HG02588 (cell line): ENCODE data around the gene XPC.

ENCODE experiments used
- ATAC-seq: cut with Tn5 transposase; IDR thresholded peaks from one replicate; pipeline ENCODE4 v1.9.1; 2021; ENCODE audit warnings: mild to moderate bottlenecking, moderate library complexity; ENCODE audit not compliant: unreplicated experiment

XPC gene

DNA sequence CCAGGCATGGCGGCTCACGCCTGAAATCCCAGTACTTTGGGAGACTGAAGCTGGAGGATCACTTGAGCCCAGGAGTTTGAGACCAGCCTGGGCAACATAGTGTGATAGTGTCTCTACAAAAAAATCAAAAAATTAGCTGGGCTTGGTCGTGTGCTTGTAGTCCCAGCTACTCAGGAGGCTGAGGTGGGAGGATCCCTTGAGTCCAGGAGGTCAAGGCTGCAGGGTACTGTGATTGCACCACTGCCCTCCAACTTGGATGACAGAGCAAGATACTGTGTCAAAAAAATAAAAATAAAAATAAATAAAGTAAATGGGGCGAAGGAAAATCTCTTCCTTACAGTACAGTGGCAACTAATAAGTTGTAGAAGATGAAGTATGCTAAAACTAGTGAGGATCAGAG lies 29.8 kb upstream of the XPC start:
- no peak for ATAC-seq

DNA sequence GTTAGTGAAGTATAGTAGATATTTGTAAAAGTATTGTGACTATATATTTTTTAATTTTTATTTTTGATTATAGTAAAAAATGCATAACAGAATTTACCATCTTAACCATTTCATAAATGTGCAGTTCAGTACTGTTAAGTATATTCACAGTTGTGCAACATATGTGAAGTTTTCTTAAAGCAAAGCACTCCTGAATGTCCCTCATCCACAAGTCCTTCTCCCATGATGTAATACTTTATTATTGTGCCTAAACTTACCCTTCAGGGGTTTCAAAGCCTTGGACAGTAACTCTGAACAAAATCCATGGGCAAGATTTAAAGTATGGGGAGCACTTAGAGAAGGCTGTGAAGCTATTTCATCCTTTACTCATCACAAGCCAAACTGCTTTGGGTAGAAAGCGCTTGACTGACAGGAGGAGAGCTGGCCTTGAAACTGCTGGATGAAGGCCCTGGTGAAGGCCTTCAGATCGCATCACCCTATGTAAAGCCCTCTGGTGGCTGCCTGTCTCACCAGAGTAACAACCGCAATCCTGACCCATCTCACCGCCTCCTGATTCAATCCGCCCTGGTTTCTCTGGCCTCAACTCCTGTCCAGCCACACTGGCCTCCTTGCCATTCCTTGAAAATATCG lies 28.3 kb upstream of the XPC start:
- no peak for ATAC-seq

DNA sequence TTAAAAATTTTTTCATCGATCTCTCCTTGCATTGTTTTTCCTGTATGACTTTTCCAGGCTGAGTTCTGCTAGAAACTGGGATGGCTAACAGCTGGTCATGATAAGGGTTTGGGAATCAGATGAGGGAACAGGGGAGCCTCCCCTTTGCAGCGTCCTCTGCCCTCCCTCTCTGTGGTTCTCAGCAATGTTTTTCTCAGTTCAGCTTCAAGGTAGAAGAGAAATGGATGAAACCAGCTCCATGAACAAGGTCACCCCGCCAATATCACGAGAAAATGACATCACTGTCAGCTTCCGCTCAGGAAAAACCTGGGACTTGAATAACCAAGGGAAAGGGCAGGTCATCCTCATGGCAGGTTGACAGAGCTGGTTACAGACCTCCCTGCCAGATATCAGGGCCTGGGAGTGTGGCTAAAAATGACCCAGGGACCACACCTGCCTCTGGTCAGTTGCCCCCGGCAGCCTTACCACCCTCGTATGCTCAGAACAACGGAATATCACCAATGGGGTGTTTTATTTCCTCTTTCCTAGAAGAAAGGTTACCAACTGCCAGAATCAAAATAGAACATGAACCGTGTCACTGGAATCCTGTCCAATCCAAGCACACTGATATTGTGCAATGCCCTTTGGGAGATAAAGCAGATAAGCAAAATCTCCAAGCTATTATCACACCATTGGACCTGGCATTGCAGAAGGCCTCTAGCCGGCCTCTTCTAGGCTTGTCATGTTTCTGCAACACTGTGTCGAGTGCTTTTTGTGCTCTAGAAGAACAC lies 26.3 kb upstream of the XPC start:
- ATAC-seq = no peak

DNA sequence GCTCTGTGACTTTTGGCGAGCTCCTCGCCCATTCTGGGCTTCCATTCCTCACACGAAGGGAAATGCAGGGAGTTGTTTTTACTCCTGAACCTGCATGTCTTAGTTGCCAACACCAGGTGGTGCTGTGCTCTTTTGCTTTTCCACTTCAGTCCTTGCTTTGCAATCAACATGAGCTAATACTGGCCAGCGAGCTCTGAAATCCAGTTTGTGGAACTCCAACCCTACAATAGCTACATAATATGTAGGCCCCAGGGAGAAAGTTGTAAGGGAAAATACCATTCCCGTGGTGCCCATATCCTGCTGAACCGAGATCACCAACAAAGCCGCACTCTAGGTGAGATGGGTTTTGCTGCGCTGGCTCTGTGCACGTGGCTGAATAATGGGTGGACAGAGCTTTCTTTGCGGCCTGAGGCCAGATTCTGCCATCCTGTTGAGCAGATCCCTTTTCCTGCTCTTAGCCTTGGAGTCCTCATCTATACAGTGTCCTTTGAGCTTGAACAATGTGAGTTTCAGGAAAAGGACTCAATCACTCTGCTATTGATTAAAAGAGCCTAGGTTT lies 25.2 kb upstream of the XPC start:
- ATAC-seq = no peak

DNA sequence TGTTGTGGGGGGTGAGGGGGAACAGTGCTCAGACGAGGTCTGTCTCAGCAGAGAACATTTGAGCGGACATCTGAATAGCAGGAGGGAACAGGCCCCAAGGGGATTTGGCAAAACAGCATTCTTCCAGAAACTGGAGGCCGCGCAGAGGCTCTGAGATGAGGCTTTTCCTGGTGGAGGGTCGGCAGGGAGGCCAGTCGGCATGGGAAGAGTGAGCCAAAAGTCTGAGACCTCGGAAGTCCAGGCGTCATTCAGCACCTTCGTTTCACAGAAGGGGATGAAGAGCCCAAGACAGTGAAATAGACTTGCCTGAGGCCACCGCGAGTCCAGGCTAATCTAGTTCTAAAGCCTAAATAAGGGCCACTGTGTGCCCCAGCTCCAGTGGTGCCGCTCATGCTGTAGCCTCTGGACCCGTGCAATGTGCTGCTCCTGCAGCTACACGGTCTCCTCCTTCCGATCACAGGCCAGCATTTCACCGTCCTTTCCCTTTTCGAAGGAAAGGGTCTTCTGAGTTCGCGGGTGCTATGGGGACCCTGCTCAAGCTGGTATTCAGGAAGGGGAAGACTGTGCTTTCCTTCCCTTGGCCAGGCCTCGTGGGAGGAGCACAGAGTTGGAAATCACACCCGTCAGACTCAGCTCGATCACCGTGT lies 24.6 kb upstream of the XPC start:
- ATAC-seq = no peak

DNA sequence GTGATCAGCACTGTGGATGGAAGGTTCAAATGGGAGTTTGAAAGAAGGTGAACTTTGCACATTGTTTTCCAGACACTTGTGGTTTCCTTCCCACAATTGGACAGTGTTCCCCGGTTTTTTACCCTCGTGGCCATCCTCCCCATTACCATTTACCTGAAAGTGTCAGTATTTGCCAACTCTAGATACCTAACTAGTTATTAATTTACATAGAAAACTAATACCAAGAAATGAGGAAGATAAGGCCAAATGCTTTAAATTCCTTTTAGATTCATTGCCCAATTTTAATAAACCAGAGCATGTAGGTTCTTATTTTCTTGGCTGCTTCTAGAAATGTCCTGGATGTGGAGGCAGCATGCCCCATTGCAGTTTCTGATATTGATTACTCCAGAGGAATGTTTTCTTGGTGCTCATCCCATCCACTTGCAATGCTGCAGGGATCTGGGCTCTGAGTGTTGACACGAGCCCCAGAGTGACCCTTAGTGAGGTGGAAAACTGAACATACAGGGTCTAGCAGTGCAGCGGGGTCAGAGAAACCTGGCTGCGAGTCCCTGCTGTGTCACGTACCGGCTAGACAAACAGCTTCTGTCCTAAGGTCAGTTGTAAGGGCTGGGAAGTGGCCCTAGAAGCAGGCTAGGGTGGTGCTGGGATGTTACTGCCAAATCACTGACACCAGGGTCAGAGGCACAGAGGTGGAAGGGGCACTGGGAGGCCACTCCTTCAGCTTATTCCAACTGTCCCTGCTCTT lies 23.7 kb upstream of the XPC start:
- ATAC-seq = no peak

DNA sequence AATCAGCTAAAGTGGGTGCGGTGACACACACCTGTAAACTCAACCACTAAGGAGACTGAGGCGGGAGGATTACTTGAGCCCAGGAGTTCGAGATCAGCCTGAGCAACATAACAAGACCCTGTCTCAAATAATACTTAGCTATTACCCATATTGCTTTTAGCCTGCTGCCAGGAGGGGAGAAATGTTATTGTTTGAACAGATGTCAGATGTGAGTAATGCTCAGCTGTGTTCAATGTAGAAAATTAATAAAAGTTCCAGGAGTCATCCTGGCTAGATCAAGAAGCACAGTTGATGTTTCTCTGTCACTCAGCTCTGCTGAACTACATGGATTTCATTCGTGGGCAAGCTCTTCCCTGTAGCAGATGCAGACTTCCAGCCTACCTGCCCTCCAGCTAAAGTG lies 22.4 kb upstream of the XPC start:
- ATAC-seq = no peak

DNA sequence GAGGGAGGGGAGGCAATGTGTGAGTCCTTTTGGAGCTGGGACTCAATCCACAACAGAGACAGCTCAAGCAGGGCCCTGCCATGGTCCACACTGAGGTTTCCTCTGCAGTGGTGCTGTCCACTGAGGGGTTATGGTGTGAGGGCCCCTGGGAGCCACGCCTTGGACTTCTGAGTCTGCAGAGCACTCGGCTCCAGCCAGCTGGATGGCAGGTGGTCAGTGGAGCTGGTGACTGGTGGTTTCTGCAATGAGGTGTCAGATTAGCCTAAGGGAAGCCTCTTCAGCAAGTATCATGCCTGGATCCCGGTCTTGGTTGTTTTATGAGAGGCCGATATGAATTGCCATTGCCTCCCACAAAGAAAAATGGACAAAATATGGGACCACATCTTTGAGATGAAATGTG lies 21.9 kb upstream of the XPC start:
- ATAC-seq = no peak

DNA sequence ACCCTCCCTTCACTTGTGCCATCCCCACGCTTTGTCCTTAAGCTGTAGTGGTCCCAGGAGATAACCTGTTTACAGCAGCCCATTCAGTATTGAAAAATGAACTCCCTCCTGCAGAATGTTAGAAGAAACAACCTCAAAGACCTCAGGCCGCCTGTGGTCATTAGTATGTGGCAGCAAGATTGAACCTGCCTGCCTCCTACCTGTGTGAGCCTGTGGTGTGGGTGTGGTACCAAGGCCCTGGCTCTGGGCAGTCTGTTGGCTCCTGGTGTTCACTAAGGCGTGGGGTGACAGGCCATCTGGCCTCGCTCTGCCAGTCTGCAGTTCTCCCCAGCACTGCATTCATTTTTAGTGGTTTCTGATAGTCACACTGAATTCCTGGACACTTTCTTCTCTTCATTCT lies 21.2 kb upstream of the XPC start:
- no peak for ATAC-seq

DNA sequence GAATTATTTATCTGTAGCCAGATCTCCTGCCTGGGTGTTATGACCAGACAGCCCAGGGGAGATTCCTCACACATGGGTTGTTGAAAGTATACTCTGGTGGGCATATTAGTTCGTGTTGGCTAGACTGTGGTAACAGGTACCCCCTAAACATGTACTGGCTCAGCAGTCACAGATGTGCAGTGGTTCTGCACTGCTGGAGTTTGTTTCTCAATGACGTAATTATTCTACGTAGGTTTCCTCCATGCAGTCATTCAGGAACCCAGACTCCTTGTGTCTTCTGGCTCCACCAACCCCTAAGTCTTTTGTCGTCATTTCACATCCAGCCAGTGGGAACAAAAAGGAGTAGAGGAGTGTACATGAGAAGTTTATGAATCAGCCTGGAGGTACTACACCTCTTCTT lies 16.5 kb upstream of the XPC start:
- ATAC-seq = no peak

DNA sequence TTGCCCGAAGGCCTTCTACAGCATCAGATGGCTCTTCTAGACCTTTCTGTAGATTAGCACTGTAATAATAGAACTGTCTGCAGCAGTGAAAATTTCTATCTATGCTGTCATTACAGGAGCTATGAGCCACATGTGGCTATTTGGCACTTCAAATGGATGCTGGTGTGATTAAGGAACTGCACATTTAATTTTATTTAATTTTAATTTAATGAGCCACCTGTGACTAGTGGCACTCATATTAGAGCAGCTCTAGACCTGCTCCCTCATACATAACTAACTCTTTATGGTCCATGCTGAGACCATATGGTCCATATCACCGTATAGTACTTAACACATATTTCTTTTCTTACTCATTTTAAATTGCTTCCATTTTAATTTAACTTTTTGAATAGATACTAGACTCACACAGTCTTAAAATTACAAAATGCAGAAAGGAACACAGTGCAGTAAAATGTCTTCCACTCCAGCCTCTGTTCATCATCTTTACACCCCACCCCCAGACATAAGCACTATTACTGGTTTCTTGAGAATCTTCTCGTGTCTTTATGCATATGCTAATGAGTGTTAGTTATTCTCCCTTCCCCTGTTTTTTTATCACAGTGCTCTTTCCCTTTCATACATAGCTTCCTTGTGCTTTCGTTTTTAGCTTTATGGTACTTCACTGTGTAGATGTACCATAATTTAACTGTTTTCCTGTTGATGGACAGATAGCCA lies 9.8 kb upstream of the XPC start:
- ATAC-seq = no peak

DNA sequence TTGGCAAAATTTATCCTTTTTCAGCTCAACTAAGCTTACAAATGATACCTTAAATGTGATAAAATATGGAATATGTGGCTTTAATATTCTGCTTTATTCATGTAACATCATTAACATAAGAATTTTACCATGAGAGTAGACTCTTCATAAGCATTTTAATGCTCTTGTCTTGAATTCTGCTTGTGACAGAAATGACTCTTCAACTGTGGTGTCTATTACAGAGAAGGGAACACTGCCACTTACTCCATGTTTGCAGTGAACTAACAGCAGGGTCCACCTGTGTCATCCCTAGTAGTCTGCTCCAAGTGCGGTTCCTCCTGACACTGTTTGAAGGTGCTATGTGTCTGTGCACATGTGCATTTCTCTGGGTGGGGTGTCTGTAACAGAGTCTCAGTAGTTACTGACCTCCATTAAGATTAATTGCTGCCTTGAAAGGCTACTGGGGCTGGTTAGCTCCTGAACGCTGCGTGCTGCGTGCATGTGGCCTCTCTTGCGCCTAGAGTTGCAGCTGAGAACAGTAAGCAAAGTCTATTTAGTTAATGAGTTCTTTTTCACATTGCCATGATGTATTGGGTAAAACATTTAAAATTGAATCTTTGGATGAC lies 8.6 kb upstream of the XPC start:
- no peak for ATAC-seq

DNA sequence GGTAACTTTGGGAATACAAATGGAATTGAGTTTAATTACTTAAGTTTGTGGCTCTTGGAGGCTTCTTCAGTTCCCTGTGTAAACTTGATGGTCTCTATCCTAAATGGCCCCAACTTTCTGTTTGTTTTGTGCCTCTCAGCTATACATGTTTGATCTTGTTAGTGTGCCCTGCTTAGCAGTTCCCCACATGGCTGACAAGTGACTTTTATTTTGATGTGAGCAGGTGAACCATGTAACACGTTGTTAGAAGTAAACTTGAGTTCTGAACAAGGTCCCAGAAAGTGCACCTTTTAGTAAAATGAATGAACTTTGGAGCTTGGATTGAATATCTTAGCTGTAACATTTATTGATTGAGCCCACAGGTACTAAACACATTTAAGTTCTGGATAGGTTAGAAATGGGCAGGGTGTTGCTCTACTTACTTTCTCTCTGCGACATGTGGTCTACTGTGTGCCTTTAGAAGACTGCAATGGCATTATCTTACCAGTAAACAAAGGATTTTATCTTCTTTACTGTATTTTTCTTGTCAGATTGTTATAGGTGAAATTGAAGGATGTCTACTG lies 4.7 kb upstream of the XPC start:
- no peak for ATAC-seq

DNA sequence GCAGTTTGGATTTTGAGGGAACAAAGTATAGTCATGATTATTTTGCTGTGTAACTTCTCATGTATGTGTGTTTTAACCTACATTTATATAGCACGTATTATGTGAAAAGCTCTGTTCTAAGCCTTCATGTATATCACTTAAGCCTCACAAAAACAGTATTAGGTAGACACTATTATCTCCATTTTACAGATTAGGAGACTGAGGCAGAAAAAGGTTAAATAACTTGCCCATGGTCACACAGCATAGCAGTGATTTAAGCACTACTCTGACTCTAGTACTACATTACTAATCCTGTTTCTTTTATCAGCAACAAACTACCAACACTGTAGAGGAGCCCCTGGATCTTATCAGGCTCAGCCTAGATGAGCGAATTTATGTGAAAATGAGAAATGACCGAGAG lies 2.9 kb upstream of the XPC start:
- ATAC-seq = no peak

DNA sequence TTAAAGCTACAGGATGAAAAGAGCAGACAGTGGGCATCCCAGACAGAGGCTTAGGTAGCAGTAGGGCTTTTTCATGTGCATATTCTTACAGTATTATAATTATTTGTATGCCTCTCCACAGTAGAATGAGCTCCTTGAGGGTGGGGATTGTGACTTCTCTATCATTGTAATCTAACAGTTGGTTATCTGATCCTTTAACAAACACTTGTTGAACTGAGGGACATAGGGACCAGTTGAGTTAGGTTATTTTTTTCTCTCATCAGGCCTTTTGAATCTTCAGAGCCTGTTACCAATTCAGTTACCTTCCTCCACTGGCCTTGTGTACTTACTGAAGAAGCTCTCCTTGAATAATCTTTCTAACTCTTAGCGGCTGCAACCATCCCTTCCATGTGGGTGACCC lies 1.4 kb upstream of the XPC start:
- ATAC-seq = no peak

DNA sequence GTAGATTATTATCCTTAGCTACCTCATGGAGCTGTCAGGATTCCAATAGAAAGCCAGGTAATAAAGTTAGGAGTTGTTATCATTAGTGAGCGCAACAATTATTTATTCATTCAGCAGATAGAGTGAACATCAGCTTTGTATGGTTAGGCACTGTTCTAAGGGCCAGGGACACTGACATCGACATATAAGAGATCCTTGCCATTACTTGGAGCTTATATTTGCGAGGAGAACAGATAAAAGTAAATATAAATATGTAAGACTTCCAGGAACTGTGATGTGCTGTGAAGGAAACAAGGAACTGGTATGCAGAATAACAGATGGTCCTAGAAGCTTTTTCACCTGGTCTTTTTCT lies 689 bp upstream of the XPC start:
- no peak for ATAC-seq

DNA sequence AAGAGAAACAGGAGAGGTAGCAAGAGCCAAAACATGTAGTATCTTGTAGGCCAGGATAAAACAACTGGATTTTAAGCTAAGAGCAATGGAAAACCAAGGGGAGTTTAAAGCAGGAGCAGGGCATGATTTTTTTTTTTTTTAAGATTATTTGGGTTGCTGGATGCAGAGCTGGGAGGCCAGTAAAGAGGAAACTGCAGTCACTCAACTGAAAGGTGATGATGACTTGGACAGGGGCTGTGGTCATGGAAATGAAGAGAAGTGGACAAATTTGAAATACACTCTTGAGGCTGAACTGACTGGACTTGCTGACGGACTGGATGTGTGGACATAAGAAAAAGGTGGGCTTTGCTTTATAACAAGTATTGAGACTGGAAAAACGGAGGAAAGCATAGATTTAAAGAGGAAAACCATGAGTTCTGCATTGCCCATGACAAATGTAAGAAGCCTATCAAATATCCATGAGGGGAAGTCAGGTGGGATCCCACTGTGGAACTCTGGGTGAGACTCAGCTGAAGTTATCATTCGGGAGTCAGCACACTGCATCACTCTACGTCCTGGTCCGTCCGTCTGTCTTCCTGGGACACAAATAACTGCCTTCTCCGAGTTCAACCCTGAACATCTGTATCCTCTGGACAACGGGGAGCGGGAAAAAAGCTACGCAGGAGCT lies 688 bp downstream of the XPC start:
- peak; percentile 7 for ATAC-seq

DNA sequence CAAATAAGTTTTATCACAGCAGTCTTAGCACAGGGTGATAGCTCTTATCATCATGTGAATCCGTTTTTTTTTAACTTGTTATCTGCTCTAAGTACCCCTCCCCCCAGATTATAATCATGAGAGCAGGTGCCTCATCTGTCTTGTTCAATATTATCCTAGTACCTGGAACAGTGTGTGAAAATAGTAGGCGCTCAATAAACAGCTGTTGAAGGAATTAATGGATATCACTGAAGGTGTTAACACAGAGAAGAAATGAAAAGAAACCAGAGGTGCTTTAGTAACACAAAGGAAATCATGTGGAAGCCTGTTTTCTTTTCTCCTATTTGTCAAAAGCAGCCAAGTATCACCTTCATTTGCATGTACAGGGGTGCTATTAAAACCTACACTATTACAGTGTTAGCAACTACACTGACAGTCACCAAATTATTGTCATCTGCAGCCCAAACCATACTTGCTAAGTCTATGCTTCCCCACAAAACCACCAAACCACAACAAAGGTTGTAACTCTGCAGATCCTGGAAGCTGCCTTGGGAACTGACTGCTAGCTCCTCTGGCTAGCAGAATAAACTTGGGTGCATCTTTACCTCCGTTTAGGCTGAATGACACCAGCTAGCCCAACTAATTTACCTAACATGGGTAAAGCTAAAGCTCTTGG lies 2.9 kb downstream of the XPC start:
- ATAC-seq = no peak

DNA sequence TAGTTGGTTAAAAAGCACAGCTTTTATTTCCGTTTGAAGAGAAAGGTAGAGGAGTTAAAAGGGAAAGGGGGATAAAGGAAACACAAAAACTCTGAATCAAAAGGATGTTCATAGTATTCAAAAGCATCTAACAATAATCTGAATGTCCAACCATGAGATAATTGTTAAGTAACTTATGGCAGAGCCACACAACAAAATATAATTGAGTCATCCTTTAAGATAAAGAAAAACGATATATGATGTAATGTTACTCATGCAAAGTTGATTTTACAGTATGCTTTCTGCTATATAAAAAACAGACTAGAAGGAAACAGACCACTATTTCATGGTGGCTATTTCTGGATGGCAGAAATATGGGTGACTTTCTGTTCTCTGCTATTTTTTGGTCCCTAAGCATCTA lies 3.9 kb downstream of the XPC start:
- ATAC-seq = no peak
